Tibial artery (tissue), 4 donors: ENCODE data around the gene PSTPIP1.

Experiments
- DNase-seq, 2 donors: peaks; one replicate each; pipeline ENCODE4 v3.0.0-alpha.2; 2019
- H3K27ac ChIP-seq, 2 donors: fragments of 200-600 bp; sonication (generic) in 1 of 2; 1 replicate in 1 of 2; 2 replicates in 1 of 2; pipeline ENCODE4 v1.5.1; 2018 to 2019; ENCODE audit warnings: mild to moderate bottlenecking in 1 of 2
- H3K27me3 ChIP-seq, 2 donors: fragments of 200-600 bp; sonication (generic) in 1 of 2; one replicate each; pipeline versions ENCODE4 v1.5.1 to v1.6.0; 2016 to 2019
- H3K36me3 ChIP-seq, 3 donors: fragments of 200-600 bp; sonication (generic) in 2 of 3; one replicate each; pipeline ENCODE4 v1.5.1; 2016 to 2019; ENCODE audit warnings: mild to moderate bottlenecking in 2 of 3
- H3K4me1 ChIP-seq, 4 donors: fragments of 200-600 bp; sonication (generic) in 2 of 4; 1 replicate in 3 of 4; 2 replicates in 1 of 4; pipeline ENCODE4 v1.5.1; 2016 to 2019
- H3K4me3 ChIP-seq, 2 donors: fragments of 200-600 bp; sonication (generic) in 1 of 2; 1 replicate in 1 of 2; 2 replicates in 1 of 2; pipeline ENCODE4 v1.5.1; 2018 to 2019; ENCODE audit warnings: mild to moderate bottlenecking in 2 of 2
- H3K9me3 ChIP-seq, 3 donors: fragments of 200-600 bp; sonication (generic) in 1 of 3; one replicate each; pipeline ENCODE4 v1.5.1; 2016 to 2019
- CTCF ChIP-seq, 2 experiments: fragments of 200-600 bp in 1 of 2; fragments of 450-650 bp in 1 of 2; IDR thresholded peaks; one replicate each; pipeline ENCODE4 v1.5.1; 2017 to 2019; ENCODE audit warnings: antibody characterized with exemption in 2 of 2, mild to moderate bottlenecking in 1 of 2, moderate library complexity in 1 of 2
- intact Hi-C: fragments of 100-400 bp; cut with DNase I; formaldehyde crosslinking; loops from one replicate; pipeline ENCODE4 v1.15.0; 2023; ENCODE audit warnings: low total_unique reads

The PSTPIP1 gene

DNA sequence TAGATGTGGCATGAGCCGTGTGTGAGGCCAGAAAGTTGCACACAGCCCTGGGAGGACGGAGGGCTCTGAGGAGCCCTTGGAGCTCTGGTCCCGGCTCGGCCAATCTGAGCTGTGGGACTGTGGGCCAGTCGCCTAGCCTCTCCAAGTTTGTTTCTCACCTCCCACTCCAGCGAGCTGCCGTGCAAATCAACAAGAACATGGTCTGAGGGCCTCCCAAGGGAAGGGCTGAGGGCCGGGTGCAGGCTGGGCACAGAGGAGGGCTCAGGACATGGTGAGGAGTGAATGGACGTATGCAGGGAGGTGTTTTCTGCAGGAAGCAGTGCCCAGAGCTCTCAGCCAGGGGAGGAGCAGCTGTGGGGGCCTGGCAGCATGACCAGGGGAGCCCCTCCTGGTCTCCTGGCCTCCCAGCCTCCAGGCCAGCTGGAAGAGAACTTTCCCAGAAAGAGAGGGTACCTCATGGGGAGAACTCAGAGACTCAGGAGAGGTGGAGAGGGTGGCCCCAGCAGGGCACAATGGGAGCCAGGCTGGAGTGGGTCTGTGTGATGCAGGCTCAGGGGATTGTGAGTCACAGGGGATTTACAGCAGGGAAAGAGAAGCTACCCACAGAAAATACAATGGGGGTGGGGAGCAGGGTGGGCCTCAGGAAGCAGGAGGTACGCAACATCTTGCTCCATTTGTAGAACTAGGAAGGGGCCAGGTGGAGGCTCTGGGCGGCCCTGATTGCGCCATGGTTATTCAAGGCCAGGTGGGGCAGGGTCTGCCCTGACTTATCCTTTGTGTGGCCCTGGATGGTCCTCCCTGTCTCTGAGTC is 24.8 kb downstream of the PSTPIP1 start:
- no peaks in the 10 kb centered on the region for H3K9me3 ChIP-seq
- H3K36me3 ChIP-seq, result no peaks in the 10 kb centered on the region
- intact Hi-C loops, result loop anchor here (5.0 kb wide), 1 partner anchor 523 kb away; no protein-coding TSS in a partner anchor
- H3K27me3 ChIP-seq, result peaks cover 0 to 9% of the 10 kb centered on the region in 2 donors
- H3K4me1 ChIP-seq, result peaks cover 0 to 15% (median 6%) of the 10 kb centered on the region in 4 donors
- no peak for TF ChIP-seq CTCF (IDR thresholded peaks at IDR 0.05)
- peak in 1 of 2 donors; percentile 56 for DNase-seq
- H3K27ac ChIP-seq, result no peak overlapping the region
- no peak overlapping the region for H3K4me3 ChIP-seq

- DNase-seq, result peak in 1 of 2 donors; percentile 39
- H3K9me3 ChIP-seq, result no peaks in the 10 kb centered on the region
- peaks cover 0 to 9% of the 10 kb centered on the region in 2 donors for H3K27me3 ChIP-seq
- intact Hi-C loops, result no loop called here
- no peak overlapping the region for H3K4me3 ChIP-seq
- peaks cover 0 to 14% (median 5%) of the 10 kb centered on the region in 4 donors for H3K4me1 ChIP-seq
- H3K36me3 ChIP-seq, result no peaks in the 10 kb centered on the region
- H3K27ac ChIP-seq, result no peak overlapping the region
- TF ChIP-seq CTCF (IDR thresholded peaks at IDR 0.05), result no peak
These were observed 25.6 kb downstream of the PSTPIP1 start for GRCh38 chr15:77020348-77021087.

GRCh38 chr15:77021088-77021481 is 26.2 kb downstream of the PSTPIP1 start:
- DNase-seq, result peak in 1 of 2 donors; percentile 35
- peaks cover 0 to 8% (median 0%) of the 10 kb centered on the region in 4 donors for H3K4me1 ChIP-seq
- H3K27me3 ChIP-seq, result peaks cover 0 to 9% of the 10 kb centered on the region in 2 donors
- intact Hi-C loops, result no loop called here
- TF ChIP-seq CTCF (IDR thresholded peaks at IDR 0.05), result no peak
- no peak overlapping the region for H3K4me3 ChIP-seq
- no peak overlapping the region for H3K27ac ChIP-seq
- no peaks in the 10 kb centered on the region for H3K9me3 ChIP-seq
- no peaks in the 10 kb centered on the region for H3K36me3 ChIP-seq

- H3K27ac ChIP-seq, result no peak overlapping the region
- H3K4me1 ChIP-seq, result peaks cover 0 to 4% (median 0%) of the 10 kb centered on the region in 4 donors
- peak in 1 of 2 donors; percentile 72 for DNase-seq
- H3K27me3 ChIP-seq, result peaks cover 0 to 9% of the 10 kb centered on the region in 2 donors
- no peak for TF ChIP-seq CTCF (IDR thresholded peaks at IDR 0.05)
- no peak overlapping the region for H3K4me3 ChIP-seq
- no peaks in the 10 kb centered on the region for H3K36me3 ChIP-seq
- intact Hi-C loops, result no loop called here
- H3K9me3 ChIP-seq, result no peaks in the 10 kb centered on the region
These were observed 27.0 kb downstream of the PSTPIP1 start for GRCh38 chr15:77021803-77022381.

GRCh38 chr15:77022646-77023575 is 28.0 kb downstream of the PSTPIP1 start:
- DNase-seq, result peak in 1 of 2 donors; percentile 55
- no peaks in the 10 kb centered on the region for H3K36me3 ChIP-seq
- intact Hi-C loops, result no loop called here
- H3K27ac ChIP-seq, result no peak overlapping the region
- H3K4me1 ChIP-seq, result peaks cover 0 to 5% (median under 1%) of the 10 kb centered on the region in 4 donors
- H3K4me3 ChIP-seq, result no peak overlapping the region
- no peaks in the 10 kb centered on the region for H3K9me3 ChIP-seq
- H3K27me3 ChIP-seq, result peaks cover 0 to 4% of the 10 kb centered on the region in 2 donors
- TF ChIP-seq CTCF (IDR thresholded peaks at IDR 0.05), result no peak
